IMR-90 (cell line): ENCODE data around the gene LINGO4. TPM values are rescaled to one million over a fixed set of nuclear protein-coding genes. Genes with fewer than 3 reads are reported as not detected.

Experiments used
- ATAC-seq: fragments of 200-7000 bp; cut with Tn5 transposase; 2 replicates; pipeline ENCODE4 v1.9.1; 2020; ENCODE audit warnings: low read depth, mild to moderate bottlenecking, moderate library complexity
- BruUV-seq: library from RNA; stranded (reverse); fragments of 400-500 nt; replicated peaks from 2 replicates; lab custom pipeline; 2021; lab: Mats Ljungman, UMichigan
- CTCF ChIA-PET: fragments of 300-600 bp; formaldehyde crosslinking; extraction: SDS; loops from one replicate; lab custom pipeline; 2021; ENCODE audit warnings: antibody characterized with exemption; lab: Yijun Ruan, JAX
- POLR2A ChIA-PET: fragments of 300-600 bp; sonication (Branson Sonifier 250); formaldehyde crosslinking; loops from one replicate; lab custom pipeline; 2022; ENCODE audit warnings: antibody characterized with exemption; ENCODE audit not compliant: unreplicated experiment; lab: Charles Lee
- DNase-seq: peaks from one replicate; pipeline ENCODE4 v3.0.0; 2013
- H2AFZ ChIP-seq: replicated peaks from 2 replicates; pipeline ENCODE3; 2013; ENCODE audit warnings: low read length, mild to moderate bottlenecking; ENCODE audit not compliant: poor library complexity
- H2AK5ac ChIP-seq: 2 replicates; pipeline ENCODE4 v1.6.1; 2013; ENCODE audit warnings: low read depth, low read length, inconsistent platforms
- H2AK9ac ChIP-seq: replicated peaks from 2 replicates; pipeline ENCODE3; 2013; ENCODE audit warnings: mild to moderate bottlenecking, low read depth, low read length, moderate library complexity; ENCODE audit not compliant: poor library complexity
- H2BK120ac ChIP-seq: 2 replicates; pipeline ENCODE4 v1.6.1; 2013; ENCODE audit warnings: low read depth, low read length, inconsistent platforms
- H2BK15ac ChIP-seq: 3 replicates; pipeline ENCODE4 v1.6.1; 2013; ENCODE audit warnings: low read depth, low read length, inconsistent platforms
- H2BK20ac ChIP-seq: 2 replicates; pipeline ENCODE4 v1.6.1; 2013; ENCODE audit warnings: low read depth, mild to moderate bottlenecking, inconsistent platforms, low read length, moderate library complexity
- H2BK5ac ChIP-seq: 2 replicates; pipeline ENCODE4 v1.6.1; 2013; ENCODE audit warnings: mild to moderate bottlenecking, low read depth, low read length, inconsistent platforms; ENCODE audit not compliant: poor library complexity, severe bottlenecking
- H3K14ac ChIP-seq: replicated peaks from 2 replicates; pipeline ENCODE4 v1.6.1; 2013; ENCODE audit warnings: low read depth, low read length, inconsistent platforms
- H3K18ac ChIP-seq: 2 replicates; pipeline ENCODE4 v1.6.1; 2013; ENCODE audit warnings: low read depth, low read length, control low read depth
- H3K23ac ChIP-seq: 2 replicates; pipeline ENCODE4 v1.6.1; 2013; ENCODE audit warnings: low read depth, low read length, inconsistent platforms
- H3K27ac ChIP-seq: 2 replicates; pipeline ENCODE4 v1.5.1; 2013; ENCODE audit warnings: mild to moderate bottlenecking, control low read depth, low read length; ENCODE audit not compliant: insufficient read depth
- H3K27me3 ChIP-seq: 2 replicates; pipeline ENCODE4 v1.6.1; 2013; ENCODE audit warnings: low read length; ENCODE audit not compliant: control insufficient read depth, insufficient read depth
- H3K36me3 ChIP-seq: 2 replicates; pipeline ENCODE4 v1.6.1; 2013; ENCODE audit warnings: low read length, mixed read lengths; ENCODE audit not compliant: control insufficient read depth, insufficient read depth
- H3K4ac ChIP-seq: 2 replicates; pipeline ENCODE4 v1.6.1; 2013; ENCODE audit warnings: low read depth, low read length, inconsistent platforms
- H3K4me1 ChIP-seq: 2 replicates; pipeline ENCODE4 v1.6.1; 2013; ENCODE audit warnings: low read length, mixed read lengths; ENCODE audit not compliant: control insufficient read depth, insufficient read depth
- H3K4me2 ChIP-seq: 2 replicates; pipeline ENCODE4 v1.6.1; 2013; ENCODE audit warnings: low read depth, mild to moderate bottlenecking, control low read depth, low read length, moderate library complexity
- H3K4me3 ChIP-seq: 2 replicates; pipeline ENCODE4 v1.5.1; 2013; ENCODE audit warnings: low read depth, mild to moderate bottlenecking, control low read depth, low read length, moderate library complexity; ENCODE audit not compliant: insufficient read depth
- H3K56ac ChIP-seq: 2 replicates; pipeline ENCODE4 v1.6.1; 2013; ENCODE audit warnings: low read length, inconsistent platforms; ENCODE audit not compliant: insufficient read depth; ENCODE audit errors: extremely low read depth
- H3K79me1 ChIP-seq, 2 experiments: 2 replicates each; pipeline ENCODE4 v1.6.1; 2013; ENCODE audit warnings: low read length in 2 of 2, inconsistent platforms in 1 of 2, low read depth in 1 of 2
- H3K9ac ChIP-seq: 2 replicates; pipeline ENCODE4 v1.6.1; 2013; ENCODE audit warnings: low read depth, low read length, control low read depth
- H3K9me1 ChIP-seq: 2 replicates; pipeline ENCODE4 v1.6.1; 2013; ENCODE audit warnings: low read length, inconsistent platforms; ENCODE audit not compliant: insufficient read depth
- H3K9me3 ChIP-seq: 2 replicates; pipeline ENCODE4 v1.6.1; 2013; ENCODE audit warnings: low read length; ENCODE audit not compliant: control insufficient read depth, insufficient read depth
- H4K20me1 ChIP-seq: 2 replicates; pipeline ENCODE4 v1.6.1; 2013; ENCODE audit warnings: low read length, inconsistent platforms; ENCODE audit not compliant: insufficient read depth
- H4K5ac ChIP-seq: 2 replicates; pipeline ENCODE4 v1.6.1; 2013; ENCODE audit warnings: mild to moderate bottlenecking, low read depth, low read length, control low read depth
- H4K8ac ChIP-seq, 2 experiments: 2 replicates each; pipeline ENCODE4 v1.6.1; 2013; ENCODE audit warnings: low read depth in 2 of 2, low read length in 2 of 2, control low read depth in 1 of 2, inconsistent platforms in 1 of 2
- H4K91ac ChIP-seq: 2 replicates; pipeline ENCODE4 v1.6.1; 2013; ENCODE audit warnings: low read depth, low read length, inconsistent platforms; ENCODE audit not compliant: insufficient read depth
- BHLHE40 ChIP-seq: fragments of 150-350 bp; IDR thresholded peaks from 2 replicates; pipeline ENCODE4 v1.6.1; 2016; ENCODE audit warnings: mild to moderate bottlenecking, low read depth, low read length
- CEBPB ChIP-seq: IDR thresholded peaks from 2 replicates; pipeline ENCODE4 v1.6.1; 2012; ENCODE audit warnings: low read depth, low read length, improper control_type of control experiment
- CHD1 ChIP-seq: IDR thresholded peaks from 2 replicates; pipeline ENCODE4 v1.6.1; 2012; ENCODE audit warnings: low read depth, low read length, improper control_type of control experiment
- FOS ChIP-seq: fragments of 150-350 bp; IDR thresholded peaks from 2 replicates; pipeline ENCODE4 v1.6.1; 2016; ENCODE audit warnings: low read depth, low read length
- MAFK ChIP-seq: IDR thresholded peaks from 2 replicates; pipeline ENCODE4 v1.6.1; 2012; ENCODE audit warnings: low read depth, low read length, improper control_type of control experiment
- MXI1 ChIP-seq: IDR thresholded peaks from 2 replicates; pipeline ENCODE4 v1.6.1; 2012; ENCODE audit warnings: low read depth, mild to moderate bottlenecking, low read length, moderate library complexity, borderline replicate concordance
- NFE2L2 ChIP-seq: fragments of 150-350 bp; IDR thresholded peaks from 2 replicates; pipeline ENCODE4 v1.6.1; 2016; ENCODE audit warnings: low read depth, mild to moderate bottlenecking, low read length
- RAD21 ChIP-seq: IDR thresholded peaks from 2 replicates; pipeline ENCODE4 v1.6.1; 2012; ENCODE audit warnings: low read length, improper control_type of control experiment
- RCOR1 ChIP-seq: IDR thresholded peaks from 2 replicates; pipeline ENCODE4 v1.6.1; 2012; ENCODE audit warnings: mild to moderate bottlenecking, low read length, improper control_type of control experiment; ENCODE audit not compliant: insufficient replicate concordance
- RFX5 ChIP-seq: IDR thresholded peaks from 2 replicates; pipeline ENCODE4 v1.8.0; 2012; ENCODE audit warnings: low read depth, mild to moderate bottlenecking, low read length, moderate library complexity
- WGBS, 2 experiments: methylation state at CpG; one replicate each; pipeline versions ENCODE4 v1.1.5 to v1.1.7; 2013; ENCODE audit warnings: missing lambda C conversion rate in 2 of 2; ENCODE audit not compliant: insufficient read length in 1 of 2; ENCODE audit errors: extremely low coverage in 2 of 2; 5-methylcytosine and 5-hydroxymethylcytosine counted together
- dilution Hi-C: fragments of 300-500 bp; cut with HindIII; formaldehyde crosslinking; loops from one replicate; pipeline ENCODE4 v1.14.3; 2018; ENCODE audit warnings: low sequenced_read_pairs; ENCODE audit not compliant: unreplicated experiment
- in situ Hi-C: fragments of 300-500 bp; cut with MboI; formaldehyde crosslinking; loops from 3 replicates; pipeline ENCODE4 v1.14.3; 2019; ENCODE audit warnings: low sequenced_read_pairs, inconsistent platforms, mixed read lengths
- intact Hi-C: fragments of 100-400 bp; cut with micrococcal nuclease; formaldehyde crosslinking; loops from 2 replicates; pipeline ENCODE4 v1.10.0; 2022
- polyA plus RNA-seq, 3 experiments: library from polyadenylated mRNA; depleted of rRNA; stranded (reverse); fragments of >200 nt; gene quantifications; 2 replicates each; pipeline ENCODE4 v1.2.3, GENCODE V29; 2012; ENCODE audit warnings: low replicate concordance in 1 of 3
- total RNA-seq: library from RNA; depleted of rRNA; stranded (reverse); fragments of >200 nt; gene quantifications from 2 replicates; pipeline ENCODE4 v1.2.3, GENCODE V29; 2012
- TF ChIP-seq, protein P1 (sequence below): conservative IDR thresholded peaks from 2 replicates; pipeline ENCODE4 v1.5.1; 2012; ENCODE audit warnings: mild to moderate bottlenecking, low read depth, low read length, improper control_type of control experiment
- TF ChIP-seq, protein P2 (sequence below): fragments of 150-350 bp; IDR thresholded peaks from 2 replicates; pipeline ENCODE4 v1.6.1; 2016; ENCODE audit warnings: low read depth, mild to moderate bottlenecking, low read length, moderate library complexity, borderline replicate concordance

The LINGO4 gene
- total and polyA plus RNA-seq, 2 of the 4 experiments (the other 2 are of a cell fraction), result not detected

DNA sequence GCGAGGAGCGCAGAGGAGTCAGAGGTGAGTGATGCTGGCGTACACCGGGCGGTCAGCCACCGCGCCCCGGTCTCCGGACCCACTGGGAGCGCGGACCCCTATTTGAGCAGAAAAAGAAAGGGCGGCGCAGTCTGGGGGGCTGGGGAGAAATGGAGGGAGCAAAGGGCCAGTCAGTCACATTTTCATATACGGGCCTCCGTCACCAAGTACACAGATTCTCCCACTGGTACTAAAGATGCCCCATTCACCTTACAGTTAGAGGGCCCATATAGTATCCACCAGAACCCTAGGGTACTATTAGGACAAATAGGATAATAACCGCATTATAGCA, 33.8 kb upstream of the LINGO4 start:
- Histone ChIP-seq H3K9ac (no peak overlapping the region), H2BK15ac (no peak overlapping the region), H3K79me1 (no peaks in the 10 kb centered on the region), H4K5ac (no peak overlapping the region), H3K9me3 (no peaks in the 10 kb centered on the region), H2BK120ac (no peak overlapping the region), H3K56ac (no peak overlapping the region), H3K36me3 (no peaks in the 10 kb centered on the region), H3K4ac (no peak overlapping the region), H4K20me1 (no peaks in the 10 kb centered on the region), H3K27ac (no peak overlapping the region), H3K18ac (no peak overlapping the region), H2AK9ac (no peak overlapping the region), H3K27me3 (peaks cover 56% of the 10 kb centered on the region), H2BK20ac (no peak overlapping the region), H4K8ac (no peak overlapping the region), H3K9me1 (no peaks in the 10 kb centered on the region), H3K14ac (no peak overlapping the region), H2BK5ac (no peak overlapping the region), H3K4me3 (no peak overlapping the region), H3K23ac (no peak overlapping the region), H2AK5ac (no peak overlapping the region), H4K91ac (no peak overlapping the region), H2AFZ (peak overlapping the region; percentile 86), H3K4me1 (no peaks in the 10 kb centered on the region; the same call in 1 of the 2 replicates), H3K4me2 (no peak overlapping the region; the same call in 1 of the 2 replicates)
- DNase-seq, result no peak
- TF ChIP-seq CEBPB, result no peak
- no peak for TF ChIP-seq NFE2L2
- no peak for TF ChIP-seq MAFK
- TF ChIP-seq BHLHE40, result no peak
- no peak for TF ChIP-seq FOS
- TF ChIP-seq RFX5, result no peak
- TF ChIP-seq, protein P1, sequence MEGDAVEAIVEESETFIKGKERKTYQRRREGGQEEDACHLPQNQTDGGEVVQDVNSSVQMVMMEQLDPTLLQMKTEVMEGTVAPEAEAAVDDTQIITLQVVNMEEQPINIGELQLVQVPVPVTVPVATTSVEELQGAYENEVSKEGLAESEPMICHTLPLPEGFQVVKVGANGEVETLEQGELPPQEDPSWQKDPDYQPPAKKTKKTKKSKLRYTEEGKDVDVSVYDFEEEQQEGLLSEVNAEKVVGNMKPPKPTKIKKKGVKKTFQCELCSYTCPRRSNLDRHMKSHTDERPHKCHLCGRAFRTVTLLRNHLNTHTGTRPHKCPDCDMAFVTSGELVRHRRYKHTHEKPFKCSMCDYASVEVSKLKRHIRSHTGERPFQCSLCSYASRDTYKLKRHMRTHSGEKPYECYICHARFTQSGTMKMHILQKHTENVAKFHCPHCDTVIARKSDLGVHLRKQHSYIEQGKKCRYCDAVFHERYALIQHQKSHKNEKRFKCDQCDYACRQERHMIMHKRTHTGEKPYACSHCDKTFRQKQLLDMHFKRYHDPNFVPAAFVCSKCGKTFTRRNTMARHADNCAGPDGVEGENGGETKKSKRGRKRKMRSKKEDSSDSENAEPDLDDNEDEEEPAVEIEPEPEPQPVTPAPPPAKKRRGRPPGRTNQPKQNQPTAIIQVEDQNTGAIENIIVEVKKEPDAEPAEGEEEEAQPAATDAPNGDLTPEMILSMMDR, result no peak
- TF ChIP-seq RAD21, result no peak
- no peak for TF ChIP-seq RCOR1
- TF ChIP-seq, protein P2, sequence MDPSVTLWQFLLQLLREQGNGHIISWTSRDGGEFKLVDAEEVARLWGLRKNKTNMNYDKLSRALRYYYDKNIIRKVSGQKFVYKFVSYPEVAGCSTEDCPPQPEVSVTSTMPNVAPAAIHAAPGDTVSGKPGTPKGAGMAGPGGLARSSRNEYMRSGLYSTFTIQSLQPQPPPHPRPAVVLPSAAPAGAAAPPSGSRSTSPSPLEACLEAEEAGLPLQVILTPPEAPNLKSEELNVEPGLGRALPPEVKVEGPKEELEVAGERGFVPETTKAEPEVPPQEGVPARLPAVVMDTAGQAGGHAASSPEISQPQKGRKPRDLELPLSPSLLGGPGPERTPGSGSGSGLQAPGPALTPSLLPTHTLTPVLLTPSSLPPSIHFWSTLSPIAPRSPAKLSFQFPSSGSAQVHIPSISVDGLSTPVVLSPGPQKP, result no peak
- TF ChIP-seq MXI1, result no peak
- no peak for TF ChIP-seq CHD1
- POLR2A ChIA-PET, result no interaction called here
- intact Hi-C loops (loop anchor here (5.0 to 10.0 kb wide), 2 partner anchors 77 to 294 kb away; partner anchors contain the start of genes MRPL9 and TUFT1), in situ Hi-C loops (no loop called here), dilution Hi-C loops (no loop called here)
- BruUV-seq, result no TSS peak
- no peak for ATAC-seq
- 45% methylated on average over 2 of the region's 16 CpGs; no CpG with 5 or more reads in 1 of the 2 experiments for WGBS, 2 experiments
- CTCF ChIA-PET, result no interaction called here
